ENCODE measurements around the gene ASCL5. TPM values are rescaled to one million over a fixed set of nuclear protein-coding genes. Genes with fewer than 3 reads are reported as not detected.

The ASCL5 gene
- total RNA-seq, 2 donors from 2014 or later, result not detected

GRCh38 chr1:201116091-201116490, 10.9 kb downstream of the ASCL5 start:
- Histone ChIP-seq H3K4me1 (ENCODE audit: control insufficient read depth in 1 of 2, low read depth in 2 of 2) (peaks cover 0 to 12% of the 10 kb centered on the region in 2 donors), H3K27ac (no peak overlapping the region), H3K27me3 (replicated peaks; ENCODE audit: insufficient read depth) (no peaks in the 10 kb centered on the region), H3K36me3 (no peaks in the 10 kb centered on the region), H3K9me3 (no peaks in the 10 kb centered on the region), H3K4me3 (no peak overlapping the region)
- ATAC-seq (ENCODE audit: insufficient number of reproducible peaks, low FRiP score, low read depth) (no peak), DNase-seq (ENCODE audit: low spot score) (no peak)
- no peak for TF ChIP-seq CTCF (IDR thresholded peaks at IDR 0.05)

- peak overlapping the region; percentile 86 for H3K4me3 ChIP-seq
- DNase-seq (ENCODE audit: low spot score) (no peak), ATAC-seq (ENCODE audit: insufficient number of reproducible peaks, low FRiP score, low read depth) (no peak)
- no peaks in the 10 kb centered on the region for H3K36me3 ChIP-seq
- peaks cover 0 to 12% of the 10 kb centered on the region in 2 donors for H3K4me1 ChIP-seq (ENCODE audit: control insufficient read depth in 1 of 2, low read depth in 2 of 2)
- no peak overlapping the region for H3K27ac ChIP-seq
- no peak for TF ChIP-seq CTCF (IDR thresholded peaks at IDR 0.05)
- H3K9me3 ChIP-seq, result no peaks in the 10 kb centered on the region
- no peaks in the 10 kb centered on the region for H3K27me3 ChIP-seq (replicated peaks; ENCODE audit: insufficient read depth)
These were observed 11.5 kb downstream of the ASCL5 start for GRCh38 chr1:201115390-201115937.

- H3K4me3 ChIP-seq, result peak overlapping the region; percentile 86
- peak; percentile 80 for ATAC-seq (ENCODE audit: insufficient number of reproducible peaks, low FRiP score, low read depth)
- no peaks in the 10 kb centered on the region for H3K36me3 ChIP-seq
- H3K27me3 ChIP-seq (replicated peaks; ENCODE audit: insufficient read depth), result no peaks in the 10 kb centered on the region
- peak overlapping the region; percentile 20 to 58 for H3K27ac ChIP-seq
- TF ChIP-seq CTCF (IDR thresholded peaks at IDR 0.05), result peak; percentile 85
- H3K4me1 ChIP-seq (ENCODE audit: control insufficient read depth in 1 of 2, low read depth in 2 of 2), result peaks cover 0 to 12% of the 10 kb centered on the region in 2 donors
- H3K9me3 ChIP-seq, result no peaks in the 10 kb centered on the region
- peak; percentile 60 for DNase-seq (ENCODE audit: low spot score)
These were observed 12.5 kb downstream of the ASCL5 start for GRCh38 chr1:201114245-201115131.

- no peak for TF ChIP-seq CTCF (IDR thresholded peaks at IDR 0.05)
- H3K27me3 ChIP-seq (replicated peaks; ENCODE audit: insufficient read depth), result no peaks in the 10 kb centered on the region
- ATAC-seq (ENCODE audit: insufficient number of reproducible peaks, low FRiP score, low read depth) (no peak), DNase-seq (ENCODE audit: low spot score) (no peak)
- H3K4me1 ChIP-seq (ENCODE audit: control insufficient read depth in 1 of 2, low read depth in 2 of 2), result peaks cover 0 to 12% of the 10 kb centered on the region in 2 donors
- H3K27ac ChIP-seq, result peak overlapping the region in 1 of 2 donors; percentile 20
- H3K36me3 ChIP-seq, result no peaks in the 10 kb centered on the region
- H3K9me3 ChIP-seq, result no peaks in the 10 kb centered on the region
- peak overlapping the region; percentile 86 for H3K4me3 ChIP-seq
These were observed 13.3 kb downstream of the ASCL5 start for GRCh38 chr1:201113451-201114244.

GRCh38 chr1:201112926-201113325, 14.1 kb downstream of the ASCL5 start:
- ATAC-seq (ENCODE audit: insufficient number of reproducible peaks, low FRiP score, low read depth), result no peak
- H3K36me3 ChIP-seq, result no peaks in the 10 kb centered on the region
- DNase-seq (ENCODE audit: low spot score), result no peak
- H3K9me3 ChIP-seq, result no peaks in the 10 kb centered on the region
- H3K27ac ChIP-seq, result no peak overlapping the region
- H3K4me1 ChIP-seq (ENCODE audit: control insufficient read depth in 1 of 2, low read depth in 2 of 2), result peaks cover 0 to 12% of the 10 kb centered on the region in 2 donors
- no peak overlapping the region for H3K4me3 ChIP-seq
- no peaks in the 10 kb centered on the region for H3K27me3 ChIP-seq (replicated peaks; ENCODE audit: insufficient read depth)
- no peak for TF ChIP-seq CTCF (IDR thresholded peaks at IDR 0.05)

Measured in thoracic aorta (tissue), 2 donors.